Measurements from ENCODE around the gene EFNA1.

DNA sequence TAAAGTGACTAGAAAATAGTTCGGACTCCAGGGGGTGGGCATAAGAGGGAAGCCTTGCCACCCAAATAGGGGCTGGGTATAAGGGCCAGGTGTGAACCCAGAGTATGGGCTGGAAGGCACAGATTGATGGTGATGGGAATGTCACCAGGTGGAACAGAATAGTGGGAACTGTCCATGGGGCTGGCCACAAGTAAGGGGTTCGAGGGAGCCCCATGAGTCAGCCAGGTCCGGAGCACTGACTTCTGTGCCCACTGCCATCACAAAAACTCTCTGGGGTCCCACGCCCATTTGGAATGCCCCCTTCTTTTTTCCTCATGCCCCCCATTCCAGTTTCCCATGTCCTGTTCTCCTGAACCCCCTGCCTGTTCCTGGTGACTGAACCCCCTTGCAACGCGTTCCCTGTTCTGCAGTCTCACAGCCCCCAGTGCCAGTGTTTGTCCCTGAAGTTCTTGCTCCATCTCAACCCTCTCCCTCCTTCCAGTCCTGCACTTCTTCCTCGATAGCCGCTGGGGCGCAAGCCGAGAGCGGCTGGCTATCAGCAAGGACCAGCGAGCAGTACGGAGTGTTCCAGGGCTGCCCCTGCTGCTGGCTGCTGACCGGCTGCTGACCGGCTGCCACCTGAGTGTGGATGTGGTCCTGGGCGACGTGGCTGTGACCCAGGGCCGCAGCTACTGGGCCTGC, 53.8 kb downstream of the EFNA1 start:
- TF ChIP-seq, protein P1, sequence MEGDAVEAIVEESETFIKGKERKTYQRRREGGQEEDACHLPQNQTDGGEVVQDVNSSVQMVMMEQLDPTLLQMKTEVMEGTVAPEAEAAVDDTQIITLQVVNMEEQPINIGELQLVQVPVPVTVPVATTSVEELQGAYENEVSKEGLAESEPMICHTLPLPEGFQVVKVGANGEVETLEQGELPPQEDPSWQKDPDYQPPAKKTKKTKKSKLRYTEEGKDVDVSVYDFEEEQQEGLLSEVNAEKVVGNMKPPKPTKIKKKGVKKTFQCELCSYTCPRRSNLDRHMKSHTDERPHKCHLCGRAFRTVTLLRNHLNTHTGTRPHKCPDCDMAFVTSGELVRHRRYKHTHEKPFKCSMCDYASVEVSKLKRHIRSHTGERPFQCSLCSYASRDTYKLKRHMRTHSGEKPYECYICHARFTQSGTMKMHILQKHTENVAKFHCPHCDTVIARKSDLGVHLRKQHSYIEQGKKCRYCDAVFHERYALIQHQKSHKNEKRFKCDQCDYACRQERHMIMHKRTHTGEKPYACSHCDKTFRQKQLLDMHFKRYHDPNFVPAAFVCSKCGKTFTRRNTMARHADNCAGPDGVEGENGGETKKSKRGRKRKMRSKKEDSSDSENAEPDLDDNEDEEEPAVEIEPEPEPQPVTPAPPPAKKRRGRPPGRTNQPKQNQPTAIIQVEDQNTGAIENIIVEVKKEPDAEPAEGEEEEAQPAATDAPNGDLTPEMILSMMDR (IDR thresholded peaks at IDR 0.05) = no peak
- no peak for TF ChIP-seq POLR2A (IDR thresholded peaks at IDR 0.05)

All from heart left ventricle (tissue), 13 donors.